ENCODE measurements around the gene PNLIPRP2. TPM values are rescaled to one million over a fixed set of nuclear protein-coding genes. Genes with fewer than 3 reads are reported as not detected.

PNLIPRP2 gene
- total RNA-seq, 1 donor from 2014 or later = not detected

DNA sequence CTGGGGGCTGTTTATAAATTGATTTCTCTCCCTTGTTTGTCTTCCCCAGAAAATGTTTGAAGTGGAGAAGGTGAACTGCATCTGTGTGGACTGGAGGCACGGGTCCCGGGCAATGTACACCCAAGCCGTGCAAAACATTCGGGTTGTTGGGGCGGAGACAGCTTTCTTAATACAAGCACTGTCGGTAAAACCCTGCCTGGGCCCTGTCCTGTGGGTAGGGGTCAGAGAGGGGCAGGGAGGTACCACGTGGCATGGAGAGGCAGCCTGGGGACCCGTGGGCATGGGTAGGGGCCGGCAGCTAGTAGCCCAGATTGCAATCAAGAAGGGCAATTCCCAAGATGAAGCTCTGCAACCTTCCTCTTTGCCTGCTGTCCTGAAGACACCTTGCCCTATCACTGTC, 6.1 kb downstream of the PNLIPRP2 start:
- peaks cover 17% of the 10 kb centered on the region for H3K27me3 Mint-ChIP-seq (ENCODE audit: low read depth)
- no peak overlapping the region for H3K4me3 Mint-ChIP-seq
- DNase-seq (ENCODE audit: low read depth, low spot score) = no peak
- TF ChIP-seq, protein P1, sequence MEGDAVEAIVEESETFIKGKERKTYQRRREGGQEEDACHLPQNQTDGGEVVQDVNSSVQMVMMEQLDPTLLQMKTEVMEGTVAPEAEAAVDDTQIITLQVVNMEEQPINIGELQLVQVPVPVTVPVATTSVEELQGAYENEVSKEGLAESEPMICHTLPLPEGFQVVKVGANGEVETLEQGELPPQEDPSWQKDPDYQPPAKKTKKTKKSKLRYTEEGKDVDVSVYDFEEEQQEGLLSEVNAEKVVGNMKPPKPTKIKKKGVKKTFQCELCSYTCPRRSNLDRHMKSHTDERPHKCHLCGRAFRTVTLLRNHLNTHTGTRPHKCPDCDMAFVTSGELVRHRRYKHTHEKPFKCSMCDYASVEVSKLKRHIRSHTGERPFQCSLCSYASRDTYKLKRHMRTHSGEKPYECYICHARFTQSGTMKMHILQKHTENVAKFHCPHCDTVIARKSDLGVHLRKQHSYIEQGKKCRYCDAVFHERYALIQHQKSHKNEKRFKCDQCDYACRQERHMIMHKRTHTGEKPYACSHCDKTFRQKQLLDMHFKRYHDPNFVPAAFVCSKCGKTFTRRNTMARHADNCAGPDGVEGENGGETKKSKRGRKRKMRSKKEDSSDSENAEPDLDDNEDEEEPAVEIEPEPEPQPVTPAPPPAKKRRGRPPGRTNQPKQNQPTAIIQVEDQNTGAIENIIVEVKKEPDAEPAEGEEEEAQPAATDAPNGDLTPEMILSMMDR (conservative IDR thresholded peaks at IDR 0.05) = no peak
- no peaks in the 10 kb centered on the region for H3K36me3 Mint-ChIP-seq (ENCODE audit: low read depth)
- H3K9me3 Mint-ChIP-seq = no peaks in the 10 kb centered on the region
- H3K4me1 Mint-ChIP-seq = peaks cover 12% of the 10 kb centered on the region
- H3K27ac Mint-ChIP-seq (ENCODE audit: unreplicated experiment) = no peak overlapping the region

DNA sequence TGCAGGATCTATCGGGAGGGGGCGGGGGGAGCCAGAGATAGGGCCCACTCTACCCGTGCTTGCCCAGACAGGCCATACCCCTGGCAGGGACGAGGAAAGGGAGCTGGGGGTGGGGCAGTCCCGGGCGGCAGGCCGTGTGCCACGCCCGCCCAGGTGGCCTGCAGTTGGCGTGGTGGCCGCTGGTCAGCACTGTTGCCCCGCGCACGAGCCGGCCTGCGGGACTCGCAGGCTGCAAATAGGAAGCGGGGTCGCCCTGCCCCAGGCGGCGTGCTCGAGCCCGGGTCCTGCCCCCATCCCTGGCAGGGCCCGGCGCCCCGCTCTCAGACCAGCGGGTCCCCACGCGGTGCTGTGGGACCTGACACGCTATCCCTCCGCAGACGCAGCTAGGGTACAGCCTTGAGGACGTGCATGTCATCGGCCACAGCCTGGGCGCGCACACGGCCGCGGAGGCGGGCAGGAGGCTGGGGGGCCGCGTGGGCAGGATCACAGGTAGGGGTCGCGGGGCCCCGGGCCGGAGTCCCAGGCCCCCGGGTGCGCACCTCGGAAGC, 6.7 kb downstream of the PNLIPRP2 start:
- TF ChIP-seq, protein P1 (conservative IDR thresholded peaks at IDR 0.05) = peak; percentile 66
- Mint-ChIP-seq H3K4me3 (no peak overlapping the region), H3K27me3 (ENCODE audit: low read depth) (peaks cover 17% of the 10 kb centered on the region), H3K27ac (ENCODE audit: unreplicated experiment) (no peak overlapping the region), H3K4me1 (peaks cover 16% of the 10 kb centered on the region), H3K36me3 (ENCODE audit: low read depth) (no peaks in the 10 kb centered on the region), H3K9me3 (no peaks in the 10 kb centered on the region)
- peak; percentile 53 for DNase-seq (ENCODE audit: low read depth, low spot score)

DNA sequence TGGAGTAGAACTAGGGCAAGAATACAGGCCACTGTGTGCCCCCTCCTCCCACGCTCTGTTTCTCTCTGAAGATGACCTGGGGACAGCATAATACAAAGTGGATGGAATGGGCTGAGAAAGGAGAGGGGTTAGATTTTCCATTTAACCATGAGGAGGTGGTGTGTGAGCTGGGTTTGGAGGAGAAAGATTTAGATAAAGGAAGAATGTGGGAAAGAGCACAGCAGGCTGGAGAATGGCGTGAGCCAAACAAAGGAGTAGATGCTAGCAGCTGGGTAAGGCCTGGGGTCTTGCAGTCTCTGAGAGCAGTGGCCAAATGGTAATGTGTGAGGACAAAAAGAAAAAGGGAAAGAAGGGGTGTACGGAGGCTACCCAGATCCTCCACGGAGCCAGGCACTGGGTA, 8.6 kb downstream of the PNLIPRP2 start:
- DNase-seq (ENCODE audit: low read depth, low spot score) = no peak

DNA sequence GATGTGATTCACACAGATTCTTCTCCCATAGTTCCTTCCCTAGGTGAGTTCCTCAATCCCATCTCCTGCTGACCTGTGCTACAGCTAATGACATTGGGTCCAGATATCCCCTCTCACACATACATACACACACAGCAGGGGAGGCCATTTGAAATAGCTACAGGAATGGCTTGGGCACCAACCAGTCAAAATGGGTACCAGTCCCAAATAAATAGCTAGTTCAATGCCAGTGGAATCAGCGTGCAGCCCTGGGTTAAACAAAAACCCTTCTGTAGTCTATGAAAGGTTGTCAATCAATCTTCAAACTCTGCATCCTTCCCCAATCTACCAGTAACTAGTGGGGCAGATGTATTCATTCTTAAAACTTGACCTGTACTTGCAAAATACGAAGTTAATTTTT, 9.3 kb downstream of the PNLIPRP2 start:
- DNase-seq (ENCODE audit: low read depth, low spot score) = no peak
- Mint-ChIP-seq H3K27me3 (ENCODE audit: low read depth) (peaks cover 12% of the 10 kb centered on the region), H3K4me3 (no peak overlapping the region), H3K27ac (ENCODE audit: unreplicated experiment) (no peak overlapping the region), H3K4me1 (peaks cover 16% of the 10 kb centered on the region), H3K36me3 (ENCODE audit: low read depth) (no peaks in the 10 kb centered on the region), H3K9me3 (no peaks in the 10 kb centered on the region)
- TF ChIP-seq, protein P1 (conservative IDR thresholded peaks at IDR 0.05) = no peak

More for the DNA sequence above, 8.6 kb downstream of the PNLIPRP2 start:
- H3K27me3 Mint-ChIP-seq (ENCODE audit: low read depth) = peaks cover 12% of the 10 kb centered on the region
- H3K27ac Mint-ChIP-seq (ENCODE audit: unreplicated experiment) = no peak overlapping the region
- H3K4me3 Mint-ChIP-seq = no peak overlapping the region
- TF ChIP-seq, protein P1 (conservative IDR thresholded peaks at IDR 0.05) = no peak
- no peaks in the 10 kb centered on the region for H3K9me3 Mint-ChIP-seq
- no peaks in the 10 kb centered on the region for H3K36me3 Mint-ChIP-seq (ENCODE audit: low read depth)
- peaks cover 16% of the 10 kb centered on the region for H3K4me1 Mint-ChIP-seq

DNA sequence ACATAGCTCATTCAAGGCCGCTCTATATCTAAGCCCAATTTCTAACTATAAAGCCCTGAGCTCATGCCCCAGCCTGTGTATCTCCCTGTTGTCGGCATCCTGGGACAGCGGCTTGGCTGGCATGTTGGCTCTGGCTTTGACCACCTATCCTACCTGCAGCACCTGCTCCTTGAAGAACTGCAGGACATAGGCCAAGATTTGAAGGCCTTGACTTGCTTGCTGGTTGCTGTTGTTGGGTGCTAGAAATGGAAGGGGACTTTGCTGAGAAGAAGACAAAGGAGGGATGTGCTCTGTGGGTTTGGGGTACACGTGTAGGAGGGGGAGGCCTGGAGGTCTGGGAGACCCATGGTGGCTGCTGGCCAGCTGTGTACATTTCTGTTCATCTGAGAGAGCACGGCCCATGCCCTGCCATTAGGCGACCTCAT, 11.1 kb downstream of the PNLIPRP2 start:
- Mint-ChIP-seq H3K9me3 (peaks cover 3% of the 10 kb centered on the region), H3K27me3 (ENCODE audit: low read depth) (peaks cover 2% of the 10 kb centered on the region), H3K4me3 (no peak overlapping the region), H3K4me1 (peaks cover 16% of the 10 kb centered on the region), H3K36me3 (ENCODE audit: low read depth) (peaks cover 2% of the 10 kb centered on the region), H3K27ac (ENCODE audit: unreplicated experiment) (peak overlapping the region; percentile 75)
- no peak for DNase-seq (ENCODE audit: low read depth, low spot score)
- TF ChIP-seq, protein P1 (conservative IDR thresholded peaks at IDR 0.05) = no peak

All from neural crest cell (in vitro differentiated cells).